ENCODE measurements around the gene PLD1.

The PLD1 gene

DNA sequence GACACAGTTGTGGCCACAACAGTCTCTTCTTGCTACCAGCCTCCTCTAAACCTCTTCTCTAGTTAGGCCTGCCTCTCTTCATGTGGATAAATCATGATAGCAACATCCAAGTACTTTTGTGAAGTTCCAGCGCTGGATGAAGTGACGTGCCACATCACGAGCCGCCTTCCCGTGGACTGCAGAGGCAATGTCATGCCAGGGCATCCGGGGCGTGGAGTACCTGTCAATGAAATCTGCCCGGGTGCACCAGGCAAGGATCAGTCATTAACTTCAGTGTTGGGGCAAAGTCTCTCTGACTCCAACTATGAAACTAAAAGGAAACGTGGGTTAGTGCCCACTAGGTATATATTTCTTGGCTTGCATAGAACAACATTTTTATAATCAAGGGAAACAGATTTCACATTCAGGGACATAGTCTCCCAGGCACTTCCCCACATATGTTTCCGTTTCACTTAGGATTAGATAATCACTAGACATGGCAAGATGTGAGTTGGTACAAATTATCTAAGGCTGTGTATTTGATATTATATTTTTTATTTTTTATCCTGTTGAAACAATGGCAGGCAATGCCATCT is 133.6 kb downstream of the PLD1 start:
- no peak for DNase-seq (ENCODE audit: low spot score)
- no peak for TF ChIP-seq CTCF (IDR thresholded peaks at IDR 0.05)
- no peak overlapping the region for H3K4me3 ChIP-seq
- H3K27ac ChIP-seq, result no peak overlapping the region

DNA sequence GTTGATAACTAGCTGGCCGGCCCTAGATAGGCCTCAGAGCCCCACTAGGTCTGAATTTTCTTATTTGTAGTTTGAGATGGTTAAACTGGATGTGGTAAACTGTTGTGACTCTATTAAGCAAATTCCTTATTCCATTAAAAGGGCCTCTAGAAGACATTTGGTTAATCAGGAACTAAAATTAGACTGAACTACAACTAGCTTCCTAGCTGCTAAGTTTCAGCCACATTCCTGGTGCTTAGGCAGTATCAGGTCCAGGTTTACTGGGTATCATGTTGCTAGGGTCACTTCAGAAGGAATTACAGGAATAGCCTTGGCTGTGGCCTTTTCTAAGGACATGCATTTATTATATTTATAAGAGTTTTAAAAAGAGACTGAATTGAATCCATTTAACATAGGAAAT is 136.3 kb downstream of the PLD1 start:
- no peak overlapping the region for H3K4me3 ChIP-seq
- DNase-seq (ENCODE audit: low spot score), result no peak
- no peak for TF ChIP-seq CTCF (IDR thresholded peaks at IDR 0.05)
- no peak overlapping the region for H3K27ac ChIP-seq

DNA sequence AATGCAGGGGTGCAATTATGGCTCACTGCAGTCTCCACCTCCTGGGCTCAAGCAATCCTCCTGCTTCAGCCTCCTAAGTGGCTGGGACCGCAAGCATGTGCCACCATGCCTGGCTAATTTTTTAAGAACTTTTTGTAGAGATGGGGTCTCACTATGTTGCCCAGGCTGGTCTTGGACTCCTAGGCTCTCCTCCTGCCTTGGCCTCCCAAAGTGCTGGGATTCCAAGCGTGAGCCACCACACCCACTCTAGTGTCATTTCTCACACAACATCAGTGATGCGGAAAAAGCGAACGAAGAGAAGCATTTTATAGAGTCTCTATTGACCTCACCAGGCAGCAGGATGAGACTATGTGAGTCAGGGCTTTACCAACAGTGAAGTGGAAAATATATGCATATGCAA is 137.7 kb downstream of the PLD1 start:
- Histone ChIP-seq H3K4me3 (no peak overlapping the region), H3K27ac (no peak overlapping the region)
- no peak for DNase-seq (ENCODE audit: low spot score)
- no peak for TF ChIP-seq CTCF (IDR thresholded peaks at IDR 0.05)

DNA sequence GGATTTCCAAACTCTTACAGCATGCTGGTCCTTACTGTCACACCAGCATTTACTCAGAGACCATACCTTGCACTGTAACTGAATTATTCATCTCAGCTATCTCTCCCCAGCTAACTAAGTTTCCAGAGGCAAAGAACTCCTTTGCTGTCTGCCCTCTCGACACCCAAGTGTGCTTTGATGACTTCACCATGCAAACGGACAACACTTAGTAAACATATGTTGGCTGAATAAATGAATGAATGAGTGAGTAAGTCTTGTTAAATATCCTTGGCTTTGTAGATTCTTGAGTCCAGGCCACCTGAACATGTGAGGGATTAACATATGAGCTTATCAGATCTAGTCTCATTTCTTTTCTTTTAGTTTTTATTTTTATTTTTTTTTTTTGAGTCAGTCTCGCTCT is 138.2 kb downstream of the PLD1 start:
- no peak overlapping the region for H3K4me3 ChIP-seq
- no peak for TF ChIP-seq CTCF (IDR thresholded peaks at IDR 0.05)
- no peak overlapping the region for H3K27ac ChIP-seq
- DNase-seq (ENCODE audit: low spot score), result no peak

- no peak for DNase-seq (ENCODE audit: low spot score)
- no peak overlapping the region for H3K4me3 ChIP-seq
- TF ChIP-seq CTCF (IDR thresholded peaks at IDR 0.05), result no peak
- no peak overlapping the region for H3K27ac ChIP-seq
Observed at GRCh38 chr3:171671709-171672108, 138.6 kb downstream of the PLD1 start.

DNA sequence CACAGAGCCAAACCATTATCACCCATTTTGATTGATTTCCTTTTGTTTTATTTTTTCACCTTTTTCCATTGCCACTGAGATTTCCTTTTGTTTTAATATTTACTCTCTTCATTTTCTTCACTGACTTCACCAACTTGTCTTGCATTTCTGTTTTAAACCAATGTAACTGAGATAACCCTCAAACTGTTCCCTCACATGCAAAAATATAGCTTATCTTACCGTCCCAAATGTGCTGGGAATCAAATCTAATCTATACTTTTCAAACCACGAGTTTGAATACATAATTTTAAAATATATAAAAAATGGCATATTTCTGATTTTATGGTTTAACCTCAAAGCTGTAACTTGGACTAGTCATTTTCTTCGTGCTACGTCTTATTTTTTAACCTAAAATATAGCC is 143.8 kb downstream of the PLD1 start:
- TF ChIP-seq CTCF (IDR thresholded peaks at IDR 0.05), result no peak
- DNase-seq (ENCODE audit: low spot score), result no peak
- Histone ChIP-seq H3K27ac (no peak overlapping the region), H3K4me3 (no peak overlapping the region)

- Histone ChIP-seq H3K27ac (no peak overlapping the region), H3K4me3 (no peak overlapping the region)
- no peak for TF ChIP-seq CTCF (IDR thresholded peaks at IDR 0.05)
- DNase-seq (ENCODE audit: low spot score), result no peak
Observed at GRCh38 chr3:171663805-171664204, 146.5 kb downstream of the PLD1 start.
